GM12878 (cell line): ENCODE measurements around the gene PLCB4. TPM values are rescaled to one million over a fixed set of nuclear protein-coding genes. Genes with fewer than 3 reads are reported as not detected.

Experiments used
- ATAC-seq: fragments of 200-7000 bp; cut with Tn5 transposase; 3 replicates; pipeline ENCODE4 v1.9.1; 2020; ENCODE audit warnings: mild to moderate bottlenecking, moderate library complexity
- BruUV-seq: library from RNA; stranded (reverse); fragments of 400-500 nt; replicated peaks from 2 replicates; lab custom pipeline; 2021; lab: Mats Ljungman, UMichigan
- CTCF ChIA-PET: fragments of 300-600 bp; sonication (Branson Sonifier 250); formaldehyde crosslinking; extraction: SDS; loops from one replicate; lab custom pipeline; 2021; ENCODE audit warnings: inconsistent platforms; lab: Yijun Ruan, JAX
- POLR2A ChIA-PET: fragments of 350-600 bp; formaldehyde crosslinking; extraction: SDS; loops from one replicate; lab custom pipeline; 2021; ENCODE audit warnings: inconsistent platforms; lab: Charles Lee
- RAD21 ChIA-PET: fragments of 300-600 bp; sonication (Branson Sonifier 250); formaldehyde crosslinking; loops from one replicate; lab custom pipeline; 2023; ENCODE audit warnings: antibody characterized with exemption; ENCODE audit not compliant: unreplicated experiment; lab: Charles Lee
- SMC1A ChIA-PET: fragments of 300-600 bp; sonication (Branson Sonifier 250); formaldehyde crosslinking; loops from one replicate; lab custom pipeline; 2023; ENCODE audit not compliant: unreplicated experiment, uncharacterized antibody; lab: Charles Lee
- DNase-seq: peaks from one replicate; pipeline ENCODE4 v3.0.0-alpha.2; 2011; ENCODE audit warnings: low read depth, low spot score
- FAIRE-seq: peaks from 3 replicates; lab custom pipeline; 2011; peaks lifted over from hg19 to GRCh38; lab: Jason Lieb, UNC
- H2AFZ ChIP-seq: 2 replicates; pipeline ENCODE4 v1.6.0; 2011; ENCODE audit warnings: low read depth, low read length, control low read depth; ENCODE audit not compliant: control insufficient read depth
- H3K27ac ChIP-seq: 2 replicates; pipeline ENCODE4 v1.5.1; 2011; ENCODE audit warnings: control low read depth; ENCODE audit not compliant: control insufficient read depth, insufficient read depth
- H3K27me3 ChIP-seq, 2 experiments: replicated peaks in 1 of 2; 2 replicates each; pipeline versions ENCODE4 v1.6.0 to v1.6.1; 2011; ENCODE audit warnings: low read length in 1 of 2; ENCODE audit not compliant: control insufficient read depth in 2 of 2, insufficient read depth in 2 of 2
- H3K36me3 ChIP-seq, 2 experiments: 2 replicates each; pipeline ENCODE4 v1.5.1; 2011; ENCODE audit warnings: low read length in 1 of 2; ENCODE audit not compliant: control insufficient read depth in 2 of 2, insufficient read depth in 2 of 2
- H3K4me1 ChIP-seq: 2 replicates; pipeline ENCODE4 v1.6.1; 2011; ENCODE audit warnings: mild to moderate bottlenecking, low read length, moderate library complexity, mixed read lengths; ENCODE audit not compliant: control insufficient read depth, insufficient read depth
- H3K4me2 ChIP-seq: 2 replicates; pipeline ENCODE4 v1.6.0; 2011; ENCODE audit warnings: control low read depth; ENCODE audit not compliant: control insufficient read depth, insufficient read depth
- H3K4me3 ChIP-seq: fragments of 200-600 bp; sonication (generic); 2 replicates; pipeline ENCODE4 v1.5.1; 2016
- H3K79me2 ChIP-seq: 2 replicates; pipeline ENCODE4 v1.6.0; 2011; ENCODE audit warnings: low read length; ENCODE audit not compliant: control insufficient read depth, insufficient read depth
- H3K9ac ChIP-seq: 2 replicates; pipeline ENCODE4 v1.8.0; 2011; ENCODE audit warnings: low read length, control low read depth, mixed read lengths; ENCODE audit not compliant: control insufficient read depth, insufficient read depth
- H3K9me3 ChIP-seq: replicated peaks from 3 replicates; pipeline ENCODE4 v1.5.1; 2011; ENCODE audit warnings: mild to moderate bottlenecking, low read length; ENCODE audit not compliant: control insufficient read depth, insufficient read depth
- H4K20me1 ChIP-seq: 2 replicates; pipeline ENCODE4 v1.6.0; 2011; ENCODE audit not compliant: control insufficient read depth, insufficient read depth
- BACH1 ChIP-seq: fragments of 450-650 bp; IDR thresholded peaks from 2 replicates; pipeline ENCODE4 v1.6.1; 2017; ENCODE audit warnings: mild to moderate bottlenecking, borderline replicate concordance
- CBX5 ChIP-seq: sonication (generic); IDR thresholded peaks from 2 replicates; pipeline ENCODE4 v1.6.1; 2016; ENCODE audit warnings: low read depth, moderate library complexity, mild to moderate bottlenecking, inconsistent platforms
- EZH2 ChIP-seq: IDR thresholded peaks from 2 replicates; pipeline ENCODE4 v1.6.1; 2012; ENCODE audit warnings: low read depth, mild to moderate bottlenecking, control low read depth, inconsistent platforms, low read length, borderline replicate concordance; ENCODE audit not compliant: control insufficient read depth
- FOS ChIP-seq: IDR thresholded peaks from 3 replicates; pipeline ENCODE4 v1.6.1; 2011; ENCODE audit warnings: borderline replicate concordance; ENCODE audit not compliant: insufficient read length; ENCODE audit errors: extremely low read depth
- IKZF2 ChIP-seq, 2 experiments: fragments of 450-650 bp; IDR thresholded peaks; 2 replicates each; pipeline ENCODE4 v1.6.1; 2017; ENCODE audit warnings: mild to moderate bottlenecking in 2 of 2, moderate library complexity in 2 of 2
- IRF4 ChIP-seq: IDR thresholded peaks from 2 replicates; pipeline ENCODE4 v1.6.1; 2011; ENCODE audit warnings: low read depth, low read length
- JUNB ChIP-seq: IDR thresholded peaks from 2 replicates; pipeline ENCODE4 v1.6.1; 2016; ENCODE audit warnings: antibody characterized with exemption, mild to moderate bottlenecking
- KLF5 ChIP-seq: fragments of 450-650 bp; IDR thresholded peaks from 2 replicates; pipeline ENCODE4 v1.6.1; 2014; ENCODE audit warnings: mild to moderate bottlenecking; ENCODE audit not compliant: partially characterized antibody
- PAX5 ChIP-seq: IDR thresholded peaks from 2 replicates; pipeline ENCODE4 v1.6.1; 2011; ENCODE audit warnings: low read depth, low read length, borderline replicate concordance
- RELA ChIP-seq: fragments of 450-650 bp; IDR thresholded peaks from 2 replicates; pipeline ENCODE4 v1.8.0; 2014; ENCODE audit warnings: borderline replicate concordance; ENCODE audit not compliant: partially characterized antibody
- SMC3 ChIP-seq: IDR thresholded peaks from 2 replicates; pipeline ENCODE4 v1.6.1; 2011; ENCODE audit warnings: low read length, improper control_type of control experiment, borderline replicate concordance
- SP1 ChIP-seq: IDR thresholded peaks from one replicate; pipeline ENCODE4 v1.6.1; 2011; ENCODE audit warnings: low read depth, low read length
- SRF ChIP-seq, 2 experiments: IDR thresholded peaks; 2 replicates each; pipeline ENCODE4 v1.6.1; 2011; ENCODE audit warnings: low read depth in 2 of 2, low read length in 2 of 2, mild to moderate bottlenecking in 1 of 2, moderate library complexity in 1 of 2
- TBL1XR1 ChIP-seq: IDR thresholded peaks from 2 replicates; pipeline ENCODE4 v1.6.1; 2012; ENCODE audit warnings: low read depth, low read length, improper control_type of control experiment
- WGBS: methylation state at CpG from one replicate; pipeline ENCODE4 v1.1.6; 2016; ENCODE audit warnings: low lambda C conversion rate; ENCODE audit not compliant: insufficient replicate concordance, insufficient coverage; ENCODE audit errors: missing lambda C conversion rate; 5-methylcytosine and 5-hydroxymethylcytosine counted together
- in situ Hi-C: fragments of 300-500 bp; cut with MboI; formaldehyde crosslinking; loops from 9 replicates; pipeline ENCODE4 v1.14.3; 2018; ENCODE audit warnings: mixed read lengths
- intact Hi-C: fragments of 100-400 bp; cut with micrococcal nuclease; formaldehyde crosslinking; loops from one replicate; pipeline ENCODE4 v1.14.2; 2022; ENCODE audit not compliant: unreplicated experiment
- polyA plus RNA-seq, 11 experiments: library from polyadenylated mRNA; depleted of rRNA in 4 of 11; unstranded in 6 of 11; stranded (reverse) in 5 of 11; fragments of >200 nt; fragmentation: Nextera tagmentation in 4 of 11; fragmentation: Illumina TruSeq in 1 of 11; extraction: Ambion mirVana in 4 of 11; extraction: Trizol in 1 of 11; gene quantifications; 1 replicate in 1 of 11; 2 replicates in 10 of 11; pipeline versions ENCODE4 v1.2.1 to v1.2.3, GENCODE V29; 2011 to 2016; ENCODE audit warnings: inconsistent platforms in 2 of 11, missing spikeins in 2 of 11, low read depth in 1 of 11
- total RNA-seq, 4 experiments: library from RNA; depleted of rRNA in 3 of 4; stranded (reverse); fragments of >200 nt in 3 of 4; fragmentation: Illumina TruSeq in 1 of 4; extraction: Trizol in 1 of 4; gene quantifications; 2 replicates each; pipeline versions ENCODE4 v1.2.1 to v1.2.3, GENCODE V29; 2013 to 2021
- TF ChIP-seq, protein P1 (sequence below): fragments of 450-650 bp; IDR thresholded peaks from 2 replicates; pipeline ENCODE4 v1.6.1; 2017; ENCODE audit warnings: mild to moderate bottlenecking, moderate library complexity
- TF ChIP-seq, protein P2 (sequence below): fragments of 450-650 bp; IDR thresholded peaks from 2 replicates; pipeline ENCODE4 v1.6.1; 2018; ENCODE audit warnings: borderline replicate concordance, mild to moderate bottlenecking; ENCODE audit not compliant: partially characterized antibody

Gene PLCB4
- total and polyA plus RNA-seq, 10 of the 15 experiments (the other 5 are each of a cell fraction or from before 2014, with no cell fraction given), result not detected

DNA sequence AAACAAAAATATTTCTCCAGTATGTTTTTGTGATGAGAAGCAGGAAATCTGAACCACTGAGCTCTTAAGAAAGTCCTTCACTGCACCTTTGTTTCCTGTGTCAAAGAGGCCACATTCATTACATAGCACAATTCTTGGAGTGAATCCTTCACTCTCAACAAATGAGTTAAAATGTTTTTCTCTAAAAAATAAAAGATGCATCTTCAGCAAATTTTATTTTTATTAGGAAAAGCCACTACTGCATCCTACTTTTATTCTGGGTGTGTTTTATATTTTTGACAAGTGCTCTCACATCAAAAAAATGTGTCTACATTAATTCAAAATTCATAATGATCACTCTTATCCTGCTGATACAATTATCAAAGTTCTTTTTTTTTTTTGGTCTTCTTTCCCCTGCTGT is 76.3 kb downstream of the PLCB4 start (continued):
- TF ChIP-seq KLF5 (no peak), JUNB (no peak), SRF (IDR thresholded peaks at IDR 0.05; ENCODE audit: low read depth in 2 of 2, low read length in 2 of 2) (no peak)

DNA sequence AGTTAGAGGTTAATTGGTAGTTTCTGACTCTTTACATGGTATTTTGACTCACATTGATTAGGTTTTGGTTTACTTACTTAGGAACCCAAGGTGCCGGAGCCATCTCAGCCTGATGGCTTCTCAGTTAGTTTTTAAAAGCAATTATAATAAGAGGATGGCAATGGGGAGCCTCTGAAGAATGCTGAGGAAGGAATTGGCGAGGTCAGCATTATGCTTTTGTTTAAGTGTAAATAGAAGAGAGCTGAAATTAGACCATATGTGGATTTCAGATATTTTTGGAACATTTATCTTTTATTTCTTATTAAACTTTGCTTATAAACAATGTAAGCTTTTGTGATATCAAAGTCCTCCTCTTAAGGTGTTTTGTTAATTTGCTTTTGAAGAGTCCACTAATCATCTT is 77.8 kb downstream of the PLCB4 start:
- no peak overlapping the region for H3K9ac ChIP-seq
- H3K4me1 ChIP-seq, result no peaks in the 10 kb centered on the region
- no peak overlapping the region for H3K4me2 ChIP-seq
- H3K79me2 ChIP-seq, result no peaks in the 10 kb centered on the region
- no peaks in the 10 kb centered on the region for H4K20me1 ChIP-seq
- no TSS peak for BruUV-seq
- no peaks in the 10 kb centered on the region for H3K27me3 ChIP-seq
- ChIA-PET SMC1A (interaction anchor here (0.6 kb wide), 1 partner anchor 770 kb away, joined by 4 read pairs; no protein-coding TSS in a partner anchor), CTCF (no interaction called here), RAD21 (no interaction called here), POLR2A (no interaction called here)
- in situ Hi-C loops (no loop called here), intact Hi-C loops (no loop called here)
- WGBS, result 50% methylated on average over 2 of the region's 2 CpGs
- no peaks in the 10 kb centered on the region for H3K36me3 ChIP-seq
- H2AFZ ChIP-seq, result no peak overlapping the region
- H3K27ac ChIP-seq, result no peak overlapping the region
- FAIRE-seq, result no peak
- ATAC-seq, result no peak
- no peak for DNase-seq
- no peaks in the 10 kb centered on the region for H3K9me3 ChIP-seq
- no peak overlapping the region for H3K4me3 ChIP-seq
- TF ChIP-seq, protein P1, sequence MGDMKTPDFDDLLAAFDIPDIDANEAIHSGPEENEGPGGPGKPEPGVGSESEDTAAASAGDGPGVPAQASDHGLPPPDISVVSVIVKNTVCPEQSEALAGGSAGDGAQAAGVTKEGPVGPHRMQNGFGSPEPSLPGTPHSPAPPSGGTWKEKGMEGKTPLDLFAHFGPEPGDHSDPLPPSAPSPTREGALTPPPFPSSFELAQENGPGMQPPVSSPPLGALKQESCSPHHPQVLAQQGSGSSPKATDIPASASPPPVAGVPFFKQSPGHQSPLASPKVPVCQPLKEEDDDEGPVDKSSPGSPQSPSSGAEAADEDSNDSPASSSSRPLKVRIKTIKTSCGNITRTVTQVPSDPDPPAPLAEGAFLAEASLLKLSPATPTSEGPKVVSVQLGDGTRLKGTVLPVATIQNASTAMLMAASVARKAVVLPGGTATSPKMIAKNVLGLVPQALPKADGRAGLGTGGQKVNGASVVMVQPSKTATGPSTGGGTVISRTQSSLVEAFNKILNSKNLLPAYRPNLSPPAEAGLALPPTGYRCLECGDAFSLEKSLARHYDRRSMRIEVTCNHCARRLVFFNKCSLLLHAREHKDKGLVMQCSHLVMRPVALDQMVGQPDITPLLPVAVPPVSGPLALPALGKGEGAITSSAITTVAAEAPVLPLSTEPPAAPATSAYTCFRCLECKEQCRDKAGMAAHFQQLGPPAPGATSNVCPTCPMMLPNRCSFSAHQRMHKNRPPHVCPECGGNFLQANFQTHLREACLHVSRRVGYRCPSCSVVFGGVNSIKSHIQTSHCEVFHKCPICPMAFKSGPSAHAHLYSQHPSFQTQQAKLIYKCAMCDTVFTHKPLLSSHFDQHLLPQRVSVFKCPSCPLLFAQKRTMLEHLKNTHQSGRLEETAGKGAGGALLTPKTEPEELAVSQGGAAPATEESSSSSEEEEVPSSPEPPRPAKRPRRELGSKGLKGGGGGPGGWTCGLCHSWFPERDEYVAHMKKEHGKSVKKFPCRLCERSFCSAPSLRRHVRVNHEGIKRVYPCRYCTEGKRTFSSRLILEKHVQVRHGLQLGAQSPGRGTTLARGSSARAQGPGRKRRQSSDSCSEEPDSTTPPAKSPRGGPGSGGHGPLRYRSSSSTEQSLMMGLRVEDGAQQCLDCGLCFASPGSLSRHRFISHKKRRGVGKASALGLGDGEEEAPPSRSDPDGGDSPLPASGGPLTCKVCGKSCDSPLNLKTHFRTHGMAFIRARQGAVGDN, result no peak
- TF ChIP-seq PAX5 (no peak), BACH1 (no peak), SP1 (no peak), EZH2 (no peak), FOS (no peak), SMC3 (no peak), IRF4 (no peak), CBX5 (no peak), RELA (no peak), IKZF2 (IDR thresholded peaks at IDR 0.05) (no peak), TBL1XR1 (no peak)
- TF ChIP-seq, protein P2, sequence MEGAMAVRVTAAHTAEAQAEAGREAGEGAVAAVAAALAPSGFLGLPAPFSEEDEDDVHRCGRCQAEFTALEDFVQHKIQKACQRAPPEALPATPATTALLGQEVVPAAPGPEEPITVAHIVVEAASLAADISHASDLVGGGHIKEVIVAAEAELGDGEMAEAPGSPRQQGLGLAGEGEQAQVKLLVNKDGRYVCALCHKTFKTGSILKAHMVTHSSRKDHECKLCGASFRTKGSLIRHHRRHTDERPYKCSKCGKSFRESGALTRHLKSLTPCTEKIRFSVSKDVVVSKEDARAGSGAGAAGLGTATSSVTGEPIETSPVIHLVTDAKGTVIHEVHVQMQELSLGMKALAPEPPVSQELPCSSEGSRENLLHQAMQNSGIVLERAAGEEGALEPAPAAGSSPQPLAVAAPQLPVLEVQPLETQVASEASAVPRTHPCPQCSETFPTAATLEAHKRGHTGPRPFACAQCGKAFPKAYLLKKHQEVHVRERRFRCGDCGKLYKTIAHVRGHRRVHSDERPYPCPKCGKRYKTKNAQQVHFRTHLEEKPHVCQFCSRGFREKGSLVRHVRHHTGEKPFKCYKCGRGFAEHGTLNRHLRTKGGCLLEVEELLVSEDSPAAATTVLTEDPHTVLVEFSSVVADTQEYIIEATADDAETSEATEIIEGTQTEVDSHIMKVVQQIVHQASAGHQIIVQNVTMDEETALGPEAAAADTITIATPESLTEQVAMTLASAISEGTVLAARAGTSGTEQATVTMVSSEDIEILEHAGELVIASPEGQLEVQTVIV, result no peak
